Thyroid gland (tissue), 4 donors: ENCODE measurements around the gene KCNJ6.

Experiments used
- POLR2A ChIP-seq, 2 donors: fragments of 450-650 bp; IDR thresholded peaks; one replicate each; pipeline ENCODE4 v1.6.1; 2017; ENCODE audit warnings: antibody characterized with exemption in 2 of 2, mild to moderate bottlenecking in 2 of 2, moderate library complexity in 1 of 2
- TF ChIP-seq, protein P1 (sequence below), 6 experiments: fragments of 200-600 bp in 3 of 6; fragments of 450-650 bp in 3 of 6; sonication (generic) in 3 of 6; IDR thresholded peaks; one replicate each; pipeline ENCODE4 v1.5.1; 2016 to 2019; ENCODE audit warnings: antibody characterized with exemption in 6 of 6, mild to moderate bottlenecking in 2 of 6, inconsistent platforms in 1 of 6, moderate library complexity in 1 of 6

GRCh38 chr21:37833301-37833700, 83.0 kb downstream of the KCNJ6 start:
- TF ChIP-seq, protein P1, sequence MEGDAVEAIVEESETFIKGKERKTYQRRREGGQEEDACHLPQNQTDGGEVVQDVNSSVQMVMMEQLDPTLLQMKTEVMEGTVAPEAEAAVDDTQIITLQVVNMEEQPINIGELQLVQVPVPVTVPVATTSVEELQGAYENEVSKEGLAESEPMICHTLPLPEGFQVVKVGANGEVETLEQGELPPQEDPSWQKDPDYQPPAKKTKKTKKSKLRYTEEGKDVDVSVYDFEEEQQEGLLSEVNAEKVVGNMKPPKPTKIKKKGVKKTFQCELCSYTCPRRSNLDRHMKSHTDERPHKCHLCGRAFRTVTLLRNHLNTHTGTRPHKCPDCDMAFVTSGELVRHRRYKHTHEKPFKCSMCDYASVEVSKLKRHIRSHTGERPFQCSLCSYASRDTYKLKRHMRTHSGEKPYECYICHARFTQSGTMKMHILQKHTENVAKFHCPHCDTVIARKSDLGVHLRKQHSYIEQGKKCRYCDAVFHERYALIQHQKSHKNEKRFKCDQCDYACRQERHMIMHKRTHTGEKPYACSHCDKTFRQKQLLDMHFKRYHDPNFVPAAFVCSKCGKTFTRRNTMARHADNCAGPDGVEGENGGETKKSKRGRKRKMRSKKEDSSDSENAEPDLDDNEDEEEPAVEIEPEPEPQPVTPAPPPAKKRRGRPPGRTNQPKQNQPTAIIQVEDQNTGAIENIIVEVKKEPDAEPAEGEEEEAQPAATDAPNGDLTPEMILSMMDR (IDR thresholded peaks at IDR 0.05): no peak
- no peak for TF ChIP-seq POLR2A (IDR thresholded peaks at IDR 0.05)
